NCI-H345 treated with DMSO at 0.1 percent for 48 hours (cell line): ENCODE measurements around the gene DLG2.
"Not testable (repeated sequence)": the region's sequence is repeated elsewhere in the genome, so short reads cannot be mapped to it uniquely, and the experiment has no call there.

ENCODE experiments used
- DNase-seq: peaks from one replicate; lab custom pipeline; 2025; ENCODE audit not compliant: unreplicated experiment; lab: John Stamatoyannopoulos, UW

DLG2 gene

GRCh38 chr11:85627332-85627997, at the start of gene DLG2:
DLG2 (minus strand) TSS chr11:85627344.
- DNase-seq: no peak

GRCh38 chr11:85673393-85673792, 46.2 kb upstream of the DLG2 start:
- no peak for DNase-seq

- no peak for DNase-seq
These were observed 45.2 kb upstream of the DLG2 start for GRCh38 chr11:85672105-85672902.

- DNase-seq: not testable (repeated sequence)
These were observed 44.0 kb upstream of the DLG2 start for GRCh38 chr11:85670949-85671663.

GRCh38 chr11:85668157-85668556, 41.0 kb upstream of the DLG2 start:
- no peak for DNase-seq

GRCh38 chr11:85666687-85667086, 39.5 kb upstream of the DLG2 start:
- DNase-seq: no peak

GRCh38 chr11:85665733-85666132, 38.6 kb upstream of the DLG2 start:
- no peak for DNase-seq

- DNase-seq: peak; percentile 88
These were observed 37.7 kb upstream of the DLG2 start, which contains the start of gene CREBZF for GRCh38 chr11:85664615-85665481. CREBZF (minus strand) TSS chr11:85665129; CDS start chr11:85664875, 254 bp downstream.

- peak; percentile 57 for DNase-seq
These were observed 36.8 kb upstream of the DLG2 start for GRCh38 chr11:85663753-85664614.

GRCh38 chr11:85663080-85663752, 36.1 kb upstream of the DLG2 start:
- no peak for DNase-seq

GRCh38 chr11:85661972-85662664, 35.0 kb upstream of the DLG2 start:
- no peak for DNase-seq

GRCh38 chr11:85658180-85658579, 31.0 kb upstream of the DLG2 start:
- no peak for DNase-seq

- DNase-seq: no peak
These were observed 29.6 kb upstream of the DLG2 start for GRCh38 chr11:85656777-85657176.

- DNase-seq: not testable (repeated sequence)
These were observed 27.2 kb upstream of the DLG2 start for GRCh38 chr11:85654343-85654742.

- no peak for DNase-seq
These were observed 25.8 kb upstream of the DLG2 start for GRCh38 chr11:85652786-85653447.

GRCh38 chr11:85651118-85651517, 24.0 kb upstream of the DLG2 start:
- no peak for DNase-seq

GRCh38 chr11:85647604-85648299, 20.6 kb upstream of the DLG2 start, which contains the start of gene TMEM126A:
TMEM126A (plus strand) TSS chr11:85647967; CDS start chr11:85650256, 2,289 bp downstream.
- peak; percentile 84 for DNase-seq
